NCI-H82 treated with DMSO at 0.1 percent for 48 hours (cell line): ENCODE measurements around the gene KRTAP21-2.
"Not testable (repeated sequence)": the region's sequence is repeated elsewhere in the genome, so short reads cannot be mapped to it uniquely, and the experiment has no call there.

ENCODE experiments used
- DNase-seq: peaks from one replicate; lab custom pipeline; 2025; ENCODE audit not compliant: unreplicated experiment; lab: John Stamatoyannopoulos, UW

Gene KRTAP21-2

DNA sequence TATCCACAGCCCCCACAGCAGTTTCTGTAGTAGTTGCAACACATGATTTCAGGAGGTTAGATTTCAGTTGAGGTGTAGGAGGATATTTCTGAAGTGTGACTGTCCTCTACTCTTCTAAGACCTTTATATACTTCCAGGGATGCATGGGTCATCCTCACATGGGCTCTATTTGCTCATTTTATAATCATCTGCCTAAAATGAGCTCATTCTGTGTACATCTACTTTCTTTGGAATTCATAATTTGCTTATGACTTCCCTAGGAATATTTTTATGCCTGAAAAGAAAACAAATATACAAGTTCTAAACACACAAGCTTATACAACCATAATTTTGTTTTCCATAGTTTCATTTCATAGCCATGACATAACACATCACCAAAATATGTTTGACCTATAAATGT, at the start of gene KRTAP21-2:
TSS of gene KRTAP21-2 (minus strand) at position 101 of the 400 bp plus-strand sequence. CDS start at position 44, 57 bp downstream.
- no peak for DNase-seq

DNA sequence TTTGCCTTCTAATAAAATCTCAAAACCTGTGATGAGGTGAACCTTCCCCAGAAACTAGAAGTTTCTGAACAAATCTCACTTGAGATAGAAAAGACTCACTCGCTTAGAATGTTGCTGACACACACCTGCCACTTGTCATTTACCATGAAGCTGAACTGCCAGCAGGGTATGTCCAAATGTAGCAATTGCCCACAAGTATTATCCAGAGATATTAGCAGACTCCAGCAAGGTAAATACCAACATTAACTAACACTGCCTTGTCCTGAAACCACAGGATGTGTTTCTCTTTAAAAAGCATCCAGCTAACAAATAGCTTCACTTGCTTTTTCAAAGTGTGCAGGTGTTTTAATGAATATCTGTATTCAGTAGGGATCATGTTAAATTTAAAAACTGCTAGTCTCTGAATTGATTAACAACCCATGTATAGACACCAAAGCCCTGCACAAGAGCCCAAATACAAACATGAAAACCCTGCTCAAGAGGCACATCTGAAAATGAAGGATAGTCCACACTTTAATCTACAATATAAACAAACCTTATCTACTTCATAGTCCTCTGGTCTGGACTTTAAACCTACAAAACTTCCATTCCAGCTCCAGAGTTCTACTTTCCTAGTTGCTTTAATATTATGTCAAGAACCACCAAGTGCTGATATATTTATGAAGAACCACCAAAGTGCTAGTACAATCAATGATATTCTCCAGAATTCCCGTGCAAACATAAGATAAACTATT, 46.7 kb upstream of the KRTAP21-2 start:
- DNase-seq: no peak

DNA sequence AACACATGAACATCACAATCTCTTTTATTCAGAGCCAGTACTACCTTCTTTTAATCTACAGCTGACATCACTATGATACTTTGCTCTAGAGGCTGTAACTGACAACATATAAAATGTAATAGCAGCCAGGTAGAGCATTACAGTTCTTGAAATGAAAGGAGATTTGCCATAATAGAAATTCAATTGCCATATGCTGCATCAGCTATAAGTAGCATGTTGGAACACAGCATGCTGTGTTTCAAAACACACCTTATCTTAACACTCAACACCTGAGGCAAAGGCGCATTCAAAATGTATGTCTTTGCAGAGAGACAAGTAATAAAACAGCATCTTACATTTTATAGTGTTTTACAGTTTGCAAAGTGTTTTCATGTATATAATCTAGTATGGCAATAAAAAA, 32.2 kb upstream of the KRTAP21-2 start:
- DNase-seq: no peak

DNA sequence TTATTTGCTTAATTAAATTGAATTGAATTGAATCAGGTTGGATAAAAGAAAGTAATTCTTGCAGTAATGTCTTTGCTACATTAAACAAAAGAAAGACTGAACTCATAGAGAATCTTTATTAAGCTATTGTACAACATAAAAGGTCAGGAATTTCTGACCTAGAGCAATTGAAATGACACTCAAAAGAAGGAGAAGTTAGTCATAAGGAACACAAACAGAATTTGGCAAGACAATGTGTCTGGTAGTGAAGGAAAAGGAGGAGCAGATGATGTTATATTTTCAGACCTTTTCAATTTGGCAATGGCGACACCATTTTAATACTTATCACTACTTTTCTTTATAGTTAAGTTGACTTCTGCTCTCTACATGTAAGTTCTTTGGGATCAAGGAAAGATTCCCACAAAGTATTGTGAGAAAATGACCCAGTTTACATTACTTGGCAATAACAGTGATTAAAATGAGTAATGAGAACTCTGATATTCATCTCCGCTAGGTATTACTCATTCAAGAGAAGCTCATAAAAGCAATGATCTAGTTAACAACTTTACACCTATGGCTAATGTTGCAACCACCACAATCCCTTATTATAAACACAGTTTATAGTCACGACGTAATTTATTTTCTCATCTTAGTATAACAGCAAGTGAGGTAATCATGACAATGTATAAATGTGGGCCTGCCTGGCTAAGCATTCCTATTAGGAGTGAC, 22.8 kb upstream of the KRTAP21-2 start:
- DNase-seq: no peak

DNA sequence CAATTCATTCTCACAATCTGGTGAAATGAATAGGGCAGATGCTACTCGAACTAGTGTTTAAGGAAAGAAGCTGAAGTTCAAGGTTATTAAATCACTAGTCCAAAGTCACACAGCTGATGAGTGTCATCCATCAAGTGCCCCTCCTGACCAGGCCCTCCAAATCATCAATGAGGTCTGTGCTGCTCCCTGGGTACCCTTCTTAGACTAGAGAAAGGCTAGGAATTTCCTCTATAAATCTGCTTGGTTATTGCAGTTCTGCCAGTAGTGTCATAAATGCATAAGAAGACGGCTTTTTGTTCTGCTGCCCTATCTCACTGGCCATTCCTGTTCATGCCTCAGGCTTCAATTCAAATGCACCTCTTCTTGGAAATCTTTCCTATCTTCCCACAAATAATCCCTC, 13.7 kb upstream of the KRTAP21-2 start:
- DNase-seq: no peak

GRCh38 chr21:30758306-30758705, 11.2 kb upstream of the KRTAP21-2 start:
- no peak for DNase-seq

- not testable (repeated sequence) for DNase-seq
Observed at GRCh38 chr21:30755328-30755727, 8.3 kb upstream of the KRTAP21-2 start, which contains the start of gene KRTAP21-1. Gene KRTAP21-1 (minus strand): TSS chr21:30755428. CDS start chr21:30755378, 50 bp downstream.

- DNase-seq: no peak
Observed at GRCh38 chr21:30740462-30740861, 6.6 kb downstream of the KRTAP21-2 start.

DNA sequence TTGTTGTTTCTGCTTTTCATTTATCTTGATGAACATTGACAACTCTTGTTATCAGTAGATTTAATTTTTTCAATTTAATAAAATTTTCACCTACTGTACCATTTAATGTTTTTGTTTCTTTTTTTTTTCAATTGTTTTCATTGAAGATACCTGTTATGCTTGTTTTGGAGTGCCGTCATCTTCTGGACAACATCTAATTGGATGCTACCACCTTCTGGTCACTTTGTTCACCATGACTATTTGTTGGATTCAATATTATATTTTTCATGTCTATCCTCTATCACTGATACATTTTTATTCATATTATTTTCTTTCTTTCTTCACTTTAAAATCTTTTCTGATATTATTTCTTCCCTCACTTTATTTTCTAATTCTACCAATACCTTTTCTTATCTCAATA, 14.0 kb downstream of the KRTAP21-2 start:
- no peak for DNase-seq

- no peak for DNase-seq
Observed at GRCh38 chr21:30726726-30727125, 20.3 kb downstream of the KRTAP21-2 start.

GRCh38 chr21:30719401-30719800, 27.7 kb downstream of the KRTAP21-2 start:
- no peak for DNase-seq

- no peak for DNase-seq
Observed at GRCh38 chr21:30718239-30718909, 28.7 kb downstream of the KRTAP21-2 start, which contains the start of gene KRTAP21-3. Gene KRTAP21-3 (minus strand): TSS chr21:30718777. CDS start chr21:30718759, 18 bp downstream.

GRCh38 chr21:30717105-30717504, 30.0 kb downstream of the KRTAP21-2 start:
- no peak for DNase-seq

DNA sequence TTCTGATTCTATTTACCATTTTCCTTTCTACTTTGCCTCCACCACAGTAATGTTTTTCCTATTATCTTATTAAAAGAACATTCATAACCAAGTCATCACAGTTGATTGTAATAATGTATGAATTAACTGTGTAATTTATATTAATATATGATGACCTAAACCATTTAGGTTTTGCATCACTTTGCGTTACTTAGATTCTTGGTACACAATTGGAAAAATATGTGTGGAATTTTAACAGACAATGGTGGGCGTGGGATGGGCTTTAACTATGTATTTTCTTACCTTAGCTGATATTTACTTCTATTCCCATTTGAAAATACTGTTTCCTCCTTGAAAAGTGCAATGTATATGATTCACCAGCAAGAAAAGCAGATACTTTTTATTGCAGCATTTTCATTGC, 32.1 kb downstream of the KRTAP21-2 start:
- DNase-seq: no peak

GRCh38 chr21:30714456-30714855, 32.6 kb downstream of the KRTAP21-2 start:
- DNase-seq: no peak

- no peak for DNase-seq
Observed at GRCh38 chr21:30713766-30714165, 33.3 kb downstream of the KRTAP21-2 start.

DNA sequence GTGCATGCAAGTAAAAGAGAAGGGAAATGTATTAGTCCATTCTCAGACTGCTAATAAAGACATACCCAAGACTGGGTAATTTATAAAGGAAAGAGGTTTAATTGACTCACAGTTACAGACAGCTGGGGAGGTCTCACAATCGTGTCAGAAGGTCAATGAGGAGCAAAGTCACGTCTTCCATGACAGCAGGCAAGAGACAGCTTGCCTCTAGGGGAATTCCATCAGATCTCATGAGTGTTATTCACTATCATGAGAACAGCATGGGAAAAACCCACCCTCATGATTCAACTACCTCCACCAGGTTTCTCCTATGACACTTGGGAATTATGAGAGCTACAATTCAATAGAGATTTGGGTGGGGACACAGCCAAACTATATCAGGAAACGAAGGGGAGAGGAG, 36.6 kb downstream of the KRTAP21-2 start:
- no peak for DNase-seq

GRCh38 chr21:30707409-30707808, 39.6 kb downstream of the KRTAP21-2 start:
- no peak for DNase-seq
